ENCODE results near the gene PSMD13.

The PSMD13 gene

DNA sequence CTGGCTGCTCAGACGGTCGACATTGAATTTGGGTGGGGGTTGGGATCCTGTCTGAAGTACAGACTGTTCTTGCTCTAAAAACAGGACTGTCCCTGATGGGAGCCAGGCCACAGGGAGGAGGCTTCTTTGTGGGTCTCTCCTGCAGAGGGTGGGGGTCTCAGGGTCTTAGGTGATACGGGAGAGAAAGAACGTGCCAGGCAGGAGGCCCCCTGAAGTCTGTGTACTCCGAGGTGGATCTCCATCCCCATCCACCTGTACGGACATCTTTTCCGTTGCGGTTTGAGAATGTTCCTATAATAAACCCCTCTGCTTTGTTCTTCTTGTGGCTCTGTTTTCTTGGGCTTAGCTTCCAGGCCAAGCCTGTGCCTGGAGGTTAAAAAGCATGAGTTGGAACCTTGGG, 15.9 kb downstream of the PSMD13 start:
- no peak for DNase-seq

DNA sequence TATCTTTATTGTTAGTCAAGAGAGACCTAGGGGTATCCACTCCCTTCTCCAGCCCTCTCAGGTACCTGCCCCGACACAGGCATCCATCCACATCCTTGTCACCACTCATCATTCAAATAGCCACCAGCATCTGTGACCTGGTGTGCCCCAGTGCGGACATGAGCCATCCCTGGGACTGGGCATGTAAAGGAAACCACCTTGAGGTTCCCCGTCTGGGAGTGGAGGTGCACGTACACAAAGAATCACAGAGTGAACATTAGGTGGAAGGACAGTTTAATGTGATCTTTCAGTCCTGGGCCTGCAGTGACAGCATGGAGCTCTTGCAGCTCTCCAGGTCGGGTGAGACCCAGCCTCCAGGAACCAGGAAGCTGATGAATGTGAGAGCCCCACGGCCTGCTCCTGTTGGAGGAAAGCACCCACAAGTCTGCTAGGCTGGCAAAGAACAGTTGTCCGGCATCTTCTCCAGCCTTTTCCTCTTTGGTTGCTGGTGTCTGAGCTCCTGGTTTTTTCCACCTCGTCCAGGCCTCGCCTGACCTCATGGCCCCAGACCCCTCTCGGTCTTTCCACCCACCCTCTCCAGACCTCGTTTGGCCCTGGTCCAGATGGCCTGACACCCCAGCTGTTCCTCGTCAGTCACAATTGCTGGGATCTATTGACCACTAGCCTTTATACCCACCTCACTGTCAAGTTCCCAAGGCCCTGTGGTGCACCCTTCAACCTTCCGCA, 16.5 kb downstream of the PSMD13 start:
- no peak for DNase-seq

DNA sequence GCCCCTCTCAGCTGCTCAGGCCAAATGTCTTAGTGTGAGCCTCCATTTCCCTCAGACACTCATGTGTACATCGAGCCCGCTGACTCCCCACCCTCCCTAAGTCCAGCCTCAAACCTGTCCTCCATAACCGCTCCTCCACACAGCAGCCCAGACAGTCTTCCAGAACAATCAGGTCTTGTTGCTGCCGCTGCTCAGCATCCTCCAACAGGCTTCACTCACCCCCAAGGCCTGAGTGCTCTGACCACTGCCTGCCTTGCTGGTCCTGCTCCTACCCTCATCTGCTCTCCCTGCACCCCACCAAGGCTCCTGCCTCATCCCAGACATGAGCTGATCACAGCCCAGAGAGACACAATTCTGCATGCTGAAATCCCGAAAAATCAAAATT, 17.1 kb downstream of the PSMD13 start:
- no peak for DNase-seq

DNA sequence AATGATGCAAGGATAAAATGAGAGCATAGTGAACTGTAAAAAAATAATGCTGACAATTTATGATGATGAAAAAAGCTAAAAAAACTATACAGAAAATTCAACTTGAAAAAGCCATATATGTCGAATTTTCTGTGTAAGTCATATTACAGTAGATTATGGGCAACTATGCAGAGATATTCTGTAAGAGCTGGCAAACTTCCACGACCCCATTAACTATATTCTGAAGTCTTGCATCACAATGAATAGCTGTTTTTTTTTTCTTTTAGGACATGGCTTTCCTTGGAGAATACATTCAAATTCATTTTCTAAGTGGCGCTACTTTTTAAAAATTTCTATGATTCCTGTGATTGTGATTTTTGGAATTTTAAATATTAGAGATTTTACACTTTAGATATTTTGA, 18.4 kb downstream of the PSMD13 start:
- no peak for DNase-seq

DNA sequence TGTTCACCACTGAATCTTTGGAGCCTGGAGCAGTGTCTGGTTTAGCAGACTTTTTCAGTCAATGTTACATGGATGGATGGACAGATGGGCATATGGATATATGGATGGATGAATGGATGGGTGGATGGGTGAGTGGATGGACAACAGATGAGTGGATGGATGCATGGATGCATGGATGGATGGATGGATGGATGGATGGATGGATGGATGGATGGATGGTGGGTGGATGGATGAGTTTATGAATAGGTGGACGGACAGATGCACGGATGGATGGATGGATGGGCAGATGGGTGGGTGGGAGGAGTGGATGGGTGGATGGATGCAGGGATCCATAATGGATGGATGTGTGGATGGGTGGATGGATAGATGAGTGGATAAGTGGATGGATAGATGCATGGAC, 19.0 kb downstream of the PSMD13 start:
- no peak for DNase-seq

DNA sequence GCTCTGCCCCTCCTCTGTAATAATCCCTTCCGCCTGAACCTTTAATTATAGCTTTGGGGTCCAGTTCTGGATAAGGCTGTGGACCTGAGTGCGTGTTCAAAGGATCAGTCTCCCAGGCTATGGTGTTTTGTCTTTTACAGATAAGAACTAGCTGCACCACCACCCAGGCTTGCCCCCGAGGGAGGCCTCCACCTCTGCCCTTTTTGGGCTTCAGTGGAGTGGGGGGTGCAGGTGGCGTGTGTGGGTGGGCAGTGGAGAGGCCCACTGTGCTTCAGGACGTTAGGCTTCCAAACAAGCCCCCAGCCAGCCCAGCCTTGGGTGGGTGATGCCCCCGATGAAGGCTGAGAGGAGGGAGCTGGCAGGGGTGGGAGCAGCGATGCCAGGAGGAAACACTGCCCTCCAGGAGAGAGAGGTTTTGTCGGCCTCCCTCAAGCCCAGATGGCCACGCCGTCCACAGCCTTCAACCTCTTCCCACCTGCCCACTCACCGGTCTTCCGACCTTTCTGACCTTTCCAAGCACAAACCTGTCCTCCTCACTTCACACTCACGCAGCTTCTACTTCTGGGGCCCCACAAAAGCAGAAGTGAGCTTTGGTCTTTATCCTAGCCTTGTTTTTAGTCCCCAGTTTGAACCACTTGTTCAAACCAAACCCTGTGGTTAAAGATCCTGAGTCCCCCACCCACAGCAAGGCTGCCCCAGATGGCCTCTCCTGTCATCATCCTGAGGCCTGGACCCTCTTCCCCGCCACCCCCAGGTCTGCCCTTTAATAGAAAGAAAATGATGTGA, 20.4 kb downstream of the PSMD13 start:
- DNase-seq, result no peak

DNA sequence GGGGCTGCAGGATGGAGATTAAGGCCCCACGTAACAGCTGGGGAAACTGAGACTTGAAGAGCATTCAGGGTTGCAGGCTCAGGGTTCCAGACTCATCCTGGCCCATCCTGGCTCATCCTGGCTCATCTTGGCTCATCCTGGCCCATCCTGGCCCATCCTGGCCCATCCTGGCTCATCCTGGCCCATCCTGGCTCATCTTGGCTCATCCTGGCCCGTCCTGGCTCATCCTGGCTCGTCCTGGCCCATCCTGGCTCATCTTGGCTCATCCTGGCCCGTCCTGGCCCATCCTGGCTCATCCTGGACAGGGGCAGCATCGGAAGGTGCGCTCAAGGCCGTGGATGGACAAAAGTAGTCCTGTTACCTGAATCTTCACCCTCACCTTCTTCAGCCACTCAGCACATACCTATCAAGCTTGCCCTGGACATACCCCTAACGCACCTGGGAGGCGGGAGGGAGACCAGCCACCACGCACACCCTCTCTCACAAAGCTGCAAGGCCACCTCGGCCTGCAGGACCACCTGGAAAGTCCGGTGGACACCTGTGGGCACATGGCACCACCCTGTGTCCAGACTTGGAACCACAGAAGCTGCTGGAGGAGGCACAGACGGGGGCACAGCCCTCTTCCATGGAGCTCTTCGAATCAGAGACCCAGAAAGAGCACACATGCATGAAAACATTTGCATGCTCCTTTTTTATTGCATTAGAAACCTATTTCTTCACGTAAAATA, 21.2 kb downstream of the PSMD13 start:
- no peak for DNase-seq

DNA sequence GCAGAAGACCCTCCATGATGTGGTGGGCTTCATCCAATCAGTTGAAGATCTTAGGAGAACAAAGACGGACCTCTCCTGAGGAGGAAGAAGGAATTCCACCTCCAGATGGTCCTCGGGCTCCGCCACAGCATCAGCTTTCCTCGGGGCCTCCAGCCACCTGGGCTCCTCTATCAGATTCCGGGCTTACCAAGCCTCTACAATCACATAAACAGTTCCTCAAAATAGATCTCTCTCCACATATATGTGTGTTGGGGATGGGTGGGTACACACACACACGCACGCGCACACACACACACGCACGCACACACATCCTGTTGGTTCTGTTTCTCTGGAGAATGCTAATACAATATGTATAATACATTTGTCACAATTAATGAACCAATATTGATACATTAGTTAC, 22.6 kb downstream of the PSMD13 start:
- no peak for DNase-seq

DNA sequence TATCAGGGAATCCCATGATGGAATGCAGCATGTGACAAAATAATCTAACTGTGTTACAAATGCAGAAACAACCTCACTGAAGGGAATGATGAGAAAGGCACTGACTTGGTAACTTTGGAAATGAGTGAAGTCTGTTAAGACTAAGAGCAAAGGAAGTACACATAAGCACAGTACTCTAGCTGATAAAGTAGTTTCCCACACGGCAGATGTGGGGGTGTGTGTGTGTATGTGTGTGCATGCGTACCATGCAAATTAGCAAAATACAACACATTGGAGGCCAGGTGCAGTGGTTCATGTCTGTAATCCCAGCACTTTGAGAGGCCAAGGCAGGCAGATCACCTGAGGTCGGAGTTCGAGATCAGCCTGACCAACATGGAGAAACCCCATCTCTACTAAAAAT, 24.8 kb downstream of the PSMD13 start:
- DNase-seq, result no peak

DNA sequence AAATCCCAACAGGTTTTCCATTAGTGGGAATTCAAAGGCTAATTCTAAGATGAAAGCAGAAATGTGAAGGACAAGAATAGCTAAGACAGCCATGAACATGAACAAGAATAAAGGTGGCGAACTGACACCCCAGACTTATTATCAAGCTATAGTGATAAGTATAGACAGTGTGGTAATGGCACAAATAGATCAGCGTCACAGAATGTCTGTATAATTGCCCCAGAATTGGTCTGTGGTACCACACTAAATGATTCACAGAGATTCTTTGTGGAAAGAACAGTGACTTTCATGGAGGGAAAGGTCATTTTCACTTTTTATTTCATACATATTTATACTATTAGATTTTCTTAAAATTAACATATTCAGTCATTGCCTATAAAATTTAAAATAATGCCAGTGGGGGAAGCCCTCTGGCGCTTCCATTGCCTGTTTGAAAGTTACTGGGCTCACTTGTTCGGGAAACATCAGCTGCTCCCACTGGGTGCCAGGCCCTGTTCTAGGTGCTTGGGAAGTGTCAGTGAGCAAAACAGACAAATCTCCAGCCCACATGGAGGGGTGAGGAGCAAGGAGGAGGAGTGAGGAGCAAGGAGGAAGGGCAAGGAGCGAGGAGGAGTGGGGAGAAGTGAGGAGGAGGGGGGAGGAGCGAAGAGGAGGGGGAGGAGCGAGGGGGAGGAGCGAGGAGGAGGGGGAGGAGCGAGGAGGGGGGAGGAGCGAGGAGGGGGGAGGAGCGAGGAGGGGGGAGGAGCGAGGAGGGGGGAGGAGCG, 30.1 kb downstream of the PSMD13 start:
- DNase-seq, result no peak

DNA sequence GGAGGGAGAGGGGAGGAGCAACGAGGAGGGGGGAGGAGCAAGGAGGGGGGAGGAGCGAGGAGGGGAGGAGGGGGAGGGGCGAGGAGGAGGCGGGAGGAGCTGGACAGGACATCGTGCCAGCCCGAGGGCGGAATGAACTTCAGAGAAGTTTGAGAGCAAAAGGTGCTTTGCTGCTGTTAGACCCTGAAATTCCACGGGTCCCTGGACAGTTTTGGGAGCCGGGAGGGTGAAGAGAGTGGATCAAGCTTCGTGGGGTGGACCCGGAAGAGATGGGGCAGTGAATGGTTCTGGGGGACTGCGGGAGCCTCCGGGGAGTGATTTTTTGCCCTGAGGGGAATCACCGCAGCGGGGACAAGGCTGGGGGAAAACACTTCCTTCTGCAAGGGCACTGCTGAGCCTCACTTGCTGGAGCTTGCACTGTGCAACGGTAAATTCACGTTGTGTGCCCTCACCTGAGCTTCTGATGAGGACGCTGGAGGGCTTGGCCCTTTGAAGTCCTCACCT, 30.8 kb downstream of the PSMD13 start:
- peak; percentile 35 for DNase-seq

DNA sequence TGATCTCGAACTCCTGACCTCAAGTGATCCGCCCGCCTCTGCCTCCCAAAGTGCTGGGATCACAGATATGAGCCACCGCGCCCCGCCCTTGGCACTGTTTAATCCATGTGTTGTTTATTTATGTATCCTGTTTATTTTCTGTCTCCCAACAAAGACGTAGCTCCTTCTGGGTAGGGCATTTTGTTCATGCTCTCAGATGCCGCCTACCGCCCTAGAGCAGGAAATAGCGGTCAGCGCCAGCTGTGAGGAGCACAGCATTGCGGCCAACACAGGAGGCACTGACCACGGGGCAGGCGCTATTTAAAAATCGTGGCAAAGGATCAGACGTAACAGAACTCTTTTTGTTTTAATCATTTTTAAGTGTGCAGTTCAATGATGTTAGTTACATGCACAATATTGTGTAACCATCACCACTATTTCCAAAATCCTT, 32.0 kb downstream of the PSMD13 start:
- DNase-seq, result peak; percentile 53

DNA sequence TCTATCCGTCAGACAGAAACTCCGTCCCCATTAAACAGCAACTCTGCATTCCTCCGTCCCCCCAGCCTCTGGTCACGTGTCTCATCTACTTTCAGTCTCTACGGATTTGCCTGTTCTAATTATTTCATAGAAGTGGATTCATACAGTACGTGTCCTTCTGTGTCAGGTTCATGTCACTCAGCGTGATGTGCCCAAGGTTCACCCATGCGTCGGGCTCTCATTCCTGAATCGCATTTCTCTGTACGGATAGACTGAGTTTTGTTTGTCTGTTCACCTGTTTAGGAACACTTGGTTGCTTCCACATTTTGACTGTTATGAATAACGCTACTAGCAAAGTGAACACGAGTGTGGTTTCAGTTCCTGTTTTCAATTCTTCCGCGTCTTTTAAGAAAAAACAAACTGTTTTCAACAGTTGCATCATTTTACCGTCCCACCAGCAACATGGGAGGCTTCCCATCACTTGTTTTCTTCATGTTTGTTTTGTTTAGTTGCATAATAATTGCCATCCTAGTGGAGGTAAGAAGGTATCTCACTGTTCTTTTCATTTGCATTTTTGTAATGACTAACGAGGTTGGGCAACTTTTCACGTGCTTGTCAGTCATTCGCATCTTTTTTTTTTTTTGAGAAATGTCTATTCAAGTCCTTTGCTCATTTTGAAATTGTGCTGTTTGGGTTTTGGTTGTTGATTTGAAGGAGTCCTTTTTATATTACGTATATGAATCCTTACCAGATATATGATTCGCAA, 32.5 kb downstream of the PSMD13 start:
- DNase-seq, result no peak

DNA sequence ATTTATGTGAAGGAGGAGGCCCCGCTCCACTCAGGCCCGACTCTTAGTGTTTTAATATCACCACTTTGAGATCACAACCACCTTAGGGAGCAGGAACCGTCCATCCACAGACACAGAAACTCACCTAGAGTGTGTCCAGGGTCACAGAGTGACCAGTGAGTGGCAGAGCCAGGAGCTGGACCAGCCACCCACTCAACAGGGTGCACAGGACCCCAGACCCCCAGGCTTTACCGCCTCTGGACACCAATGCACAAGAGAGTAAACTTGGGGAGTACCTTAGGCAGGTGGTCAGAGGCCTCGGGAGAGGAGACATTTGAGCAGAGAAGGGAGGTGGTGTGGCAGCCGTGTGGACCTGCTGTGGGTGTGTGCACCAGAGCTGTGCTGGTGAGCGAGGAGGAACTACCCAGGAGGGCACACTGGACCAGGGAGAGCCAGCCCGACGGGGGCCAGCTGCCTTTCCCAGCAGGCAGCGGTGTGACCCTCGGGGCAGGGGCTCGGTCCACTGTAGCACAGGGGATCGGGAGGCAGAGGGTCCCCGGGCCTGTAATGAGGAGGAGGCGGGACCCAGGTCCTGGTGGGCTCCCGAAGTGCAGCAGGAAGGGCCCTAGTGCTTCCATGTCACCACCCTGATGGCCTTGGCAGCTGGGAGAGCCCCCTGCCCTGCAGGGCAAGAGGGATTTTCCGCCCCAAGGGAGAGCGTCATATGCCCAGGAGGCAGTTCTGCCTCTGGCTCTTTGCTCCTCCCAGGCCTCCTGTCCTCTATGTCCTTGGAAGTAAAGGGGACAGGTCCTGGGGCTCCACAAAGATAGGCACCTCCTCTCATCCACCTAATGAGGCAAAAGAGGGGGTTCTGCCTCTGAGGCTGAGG, 33.9 kb downstream of the PSMD13 start:
- no peak for DNase-seq

DNA sequence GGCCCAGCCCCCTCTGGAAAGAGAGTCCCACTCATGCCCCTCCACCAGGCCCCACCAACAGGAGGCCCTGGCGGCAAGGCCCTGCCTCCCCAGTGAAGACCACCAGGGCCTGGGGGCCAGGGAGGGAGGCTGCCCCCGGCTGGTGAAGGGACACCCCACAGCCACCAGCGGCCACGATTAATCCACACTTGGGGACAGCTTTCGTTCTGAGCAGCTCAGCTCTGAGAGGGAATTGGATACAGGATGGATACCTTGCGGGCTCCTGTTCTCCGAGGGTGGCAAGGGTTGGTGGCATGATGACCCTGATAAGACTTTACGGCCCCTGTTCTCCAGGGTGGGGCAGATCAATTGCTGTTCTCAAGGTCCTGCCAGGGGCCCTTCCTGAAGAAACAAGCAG, 34.5 kb downstream of the PSMD13 start:
- no peak for DNase-seq

DNA sequence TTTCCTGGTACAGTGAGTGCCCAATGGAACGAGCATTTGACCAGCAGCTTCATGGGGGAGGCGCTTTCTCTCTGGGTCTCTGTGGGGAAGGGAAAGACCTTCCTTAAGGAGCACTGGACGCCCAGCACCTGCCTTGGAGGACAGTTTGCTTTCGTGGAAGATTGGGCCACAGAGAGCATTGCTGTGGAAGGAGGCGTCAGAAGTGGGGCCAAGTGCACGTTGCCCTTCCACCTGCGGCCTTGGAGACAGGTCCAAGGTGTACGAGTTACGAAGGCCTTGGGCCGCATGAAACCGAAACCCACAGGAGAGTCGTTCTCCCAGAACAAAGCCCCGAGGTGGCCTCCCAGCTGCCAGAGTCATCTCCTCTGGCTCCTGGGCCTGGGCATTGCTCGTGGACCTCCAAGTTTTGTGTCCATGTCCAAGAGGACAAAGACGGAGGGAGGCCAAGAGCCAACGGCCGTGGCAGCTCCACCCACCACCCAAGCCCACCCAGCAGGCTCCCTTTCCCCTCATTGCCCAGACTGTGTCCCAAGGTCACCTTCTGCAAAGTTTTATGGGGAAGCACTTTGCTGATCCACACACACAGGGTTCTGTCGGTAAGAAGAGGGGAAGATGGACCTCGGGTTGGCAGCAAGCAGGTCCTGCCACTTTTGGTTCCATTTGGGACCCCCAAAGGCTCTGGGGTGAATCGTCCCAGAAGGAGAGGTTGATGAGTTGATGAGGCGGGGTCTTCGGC, 35.6 kb downstream of the PSMD13 start:
- no peak for DNase-seq

DNA sequence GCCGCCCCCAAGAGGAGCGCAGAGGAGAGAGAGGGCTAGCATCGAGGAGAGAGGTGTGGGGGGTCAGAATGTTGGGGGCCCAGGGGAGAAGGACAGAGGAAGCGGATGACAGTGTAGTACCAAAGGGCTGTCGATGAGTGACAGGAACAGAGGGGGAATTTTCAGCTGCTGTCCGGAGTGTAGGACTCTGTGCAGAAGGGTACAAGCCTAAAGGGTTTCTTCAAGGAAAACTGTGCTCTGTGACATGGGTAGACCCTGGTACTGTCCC, 36.1 kb downstream of the PSMD13 start:
- DNase-seq, result no peak

DNA sequence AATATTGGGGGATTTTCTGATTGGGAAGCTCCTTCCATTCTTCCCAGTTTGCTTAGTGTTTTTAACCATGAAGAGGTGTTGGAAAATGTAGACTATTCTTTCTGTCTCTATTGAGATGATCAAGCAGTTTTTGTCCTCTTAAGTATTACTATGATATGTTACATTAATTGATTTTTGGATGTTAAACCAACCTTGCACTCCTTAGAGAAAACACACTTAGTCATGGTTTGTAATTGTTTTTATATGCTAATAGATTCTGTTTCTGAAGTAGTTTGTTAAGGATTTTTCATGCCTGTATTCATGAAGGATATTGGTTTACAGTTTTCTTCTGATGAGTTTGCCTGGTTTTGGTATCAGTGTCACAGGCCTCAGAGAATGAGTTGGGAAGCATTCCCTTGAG, 39.4 kb downstream of the PSMD13 start:
- DNase-seq, result no peak

DNA sequence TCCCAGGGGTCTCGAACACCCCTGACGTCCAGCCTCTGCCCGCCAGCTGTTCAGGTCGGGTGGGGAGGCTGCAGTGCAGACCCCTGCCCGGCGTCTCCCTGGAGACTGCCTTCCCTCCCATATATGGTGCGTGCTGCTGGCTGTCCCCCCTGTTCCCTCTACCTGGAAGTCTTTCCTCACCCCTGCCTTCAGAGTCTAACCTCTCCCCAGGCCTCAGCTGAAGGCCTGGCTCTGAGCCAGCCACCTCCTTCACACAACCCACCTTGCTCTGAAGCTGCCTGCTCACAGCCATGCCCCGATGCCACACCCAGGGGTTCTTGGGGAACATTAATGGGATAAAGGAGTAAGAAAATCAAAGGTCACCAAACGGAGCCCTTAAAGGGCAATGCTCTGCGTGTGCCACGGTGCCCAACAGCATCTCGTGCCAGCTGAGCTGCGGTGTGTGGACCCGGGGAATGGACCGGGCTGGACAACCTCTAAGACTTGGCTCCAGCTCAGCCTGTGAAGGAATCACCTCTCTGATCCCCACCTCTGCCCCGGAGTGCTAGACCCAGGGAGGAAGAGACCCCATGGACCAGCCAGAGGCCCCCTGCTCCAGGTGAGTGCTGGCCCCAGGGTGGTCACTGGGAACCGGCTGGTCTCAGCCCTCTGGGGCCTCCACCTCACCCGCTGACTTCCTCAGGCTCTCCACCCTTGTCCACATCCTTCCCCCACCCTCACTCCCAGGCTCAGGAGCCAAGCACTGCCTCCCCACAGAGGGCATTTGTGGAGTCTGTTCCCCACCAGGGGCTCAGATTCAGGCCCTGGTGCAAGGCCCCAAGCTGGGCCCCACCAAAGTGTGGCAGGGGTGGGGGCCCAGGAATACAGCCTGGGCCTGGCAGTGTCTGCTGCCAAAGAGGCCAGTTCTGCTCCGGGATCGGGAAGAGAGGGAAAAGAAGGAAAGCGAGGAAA, 41.5 kb downstream of the PSMD13 start, which contains the start of gene NLRP6:
Gene NLRP6 (plus strand): TSS at position 407 of the 951 bp plus-strand sequence. CDS start 163 bp downstream, at position 570.
- no peak for DNase-seq
